HCT116 (cell line): ENCODE results near the gene EPHB2. TPM values are rescaled to one million over a fixed set of nuclear protein-coding genes. Genes with fewer than 3 reads are reported as not detected.

Experiments
- ATAC-seq: fragments of 200-7000 bp; cut with Tn5 transposase; 2 replicates; pipeline ENCODE4 v1.9.1; 2020; ENCODE audit warnings: mild to moderate bottlenecking, moderate library complexity
- BruUV-seq: library from RNA; stranded (reverse); fragments of 400-500 nt; replicated peaks from 2 replicates; lab custom pipeline; 2021; lab: Mats Ljungman, UMichigan
- CTCF ChIA-PET: fragments of 300-600 bp; sonication (Branson Sonifier 250); formaldehyde crosslinking; loops from one replicate; lab custom pipeline; 2021; ENCODE audit warnings: antibody characterized with exemption; lab: Charles Lee
- POLR2A ChIA-PET: fragments of 300-600, 350-600 bp; sonication (Branson Sonifier 250); formaldehyde crosslinking; loops from one replicate; lab custom pipeline; 2021; ENCODE audit warnings: antibody characterized with exemption; lab: Charles Lee
- RAD21 ChIA-PET, 2 experiments: fragments of 300-600 bp; sonication (Branson Sonifier 250); formaldehyde crosslinking; loops; one replicate each; lab custom pipeline; 2023; ENCODE audit warnings: low total read pairs in 2 of 2; ENCODE audit not compliant: uncharacterized antibody in 2 of 2, unreplicated experiment in 2 of 2, low non-redundant PET in 1 of 2; lab: Charles Lee
- DNase-seq: peaks from one replicate; pipeline ENCODE4 v3.0.0-alpha.2; 2010; ENCODE audit warnings: low read depth, low spot score
- H2AFZ ChIP-seq: fragments of 200-600 bp; shearing (Covaris generic), sonication (generic); 2 replicates; pipeline ENCODE4 v1.6.1; 2017; ENCODE audit warnings: low read depth, mixed run types, mixed read lengths, antibody characterized with exemption, low read length; ENCODE audit not compliant: poor library complexity, severe bottlenecking
- H3K27ac ChIP-seq: 2 replicates; pipeline ENCODE4 v1.5.1; 2012; ENCODE audit warnings: low read depth, low read length
- H3K27me3 ChIP-seq: fragments of 200-600 bp; sonication (generic); 2 replicates; pipeline ENCODE4 v1.6.1; 2016; ENCODE audit warnings: mixed run types, low read length, mixed read lengths; ENCODE audit not compliant: insufficient read depth
- H3K36me3 ChIP-seq, 2 experiments: fragments of 200-500 bp in 1 of 2; fragments of 200-600 bp in 1 of 2; sonication (Bioruptor generic) in 1 of 2; sonication (generic) in 1 of 2; 2 replicates each; pipeline versions ENCODE4 v1.5.1 to v1.6.1; 2014 to 2016; ENCODE audit warnings: low read length in 2 of 2, inconsistent platforms in 1 of 2, mixed read lengths in 1 of 2, mixed run types in 1 of 2; ENCODE audit not compliant: insufficient read depth in 2 of 2, control insufficient read depth in 1 of 2
- H3K4me1 ChIP-seq, 2 experiments: fragments of 200-600 bp in 1 of 2; sonication (generic) in 1 of 2; 2 replicates each; pipeline versions ENCODE4 v1.5.1 to v1.6.1; 2012 to 2017; ENCODE audit warnings: low read length in 2 of 2, inconsistent platforms in 1 of 2, mild to moderate bottlenecking in 1 of 2, mixed read lengths in 1 of 2, mixed run types in 1 of 2, moderate library complexity in 1 of 2; ENCODE audit not compliant: insufficient read depth in 2 of 2, control insufficient read depth in 1 of 2
- H3K4me2 ChIP-seq: fragments of 200-600 bp; sonication (generic); 2 replicates; pipeline ENCODE4 v1.6.1; 2017; ENCODE audit warnings: mixed run types, low read length, mixed read lengths
- H3K4me3 ChIP-seq, 2 experiments: fragments of 200-600 bp in 1 of 2; sonication (generic) in 1 of 2; replicated peaks in 1 of 2; 2 replicates each; pipeline ENCODE4 v1.5.1; 2011 to 2016; ENCODE audit warnings: low read length in 2 of 2, control low read depth in 1 of 2, low read depth in 1 of 2, mild to moderate bottlenecking in 1 of 2, mixed read lengths in 1 of 2, mixed run types in 1 of 2
- H3K79me2 ChIP-seq: fragments of 200-600 bp; sonication (generic); 2 replicates; pipeline ENCODE4 v1.6.1; 2017; ENCODE audit warnings: mild to moderate bottlenecking, mixed run types, low read length, moderate library complexity, mixed read lengths; ENCODE audit not compliant: insufficient read depth
- H3K9ac ChIP-seq: fragments of 200-600 bp; sonication (generic); 2 replicates; pipeline ENCODE4 v1.6.1; 2016; ENCODE audit warnings: low read length, mixed read lengths
- H3K9me2 ChIP-seq: fragments of 200-600 bp; sonication (generic), shearing (Covaris generic); 2 replicates; pipeline ENCODE4 v1.6.1; 2017; ENCODE audit warnings: mixed run types, mild to moderate bottlenecking, moderate library complexity; ENCODE audit not compliant: insufficient read depth
- H3K9me3 ChIP-seq, 2 experiments: fragments of 200-500 bp in 1 of 2; fragments of 200-600 bp in 1 of 2; sonication (Bioruptor generic) in 1 of 2; sonication (generic) in 1 of 2; 2 replicates each; pipeline ENCODE4 v1.6.1; 2014 to 2017; ENCODE audit warnings: low read length in 2 of 2, mixed read lengths in 2 of 2, inconsistent platforms in 1 of 2, low read depth in 1 of 2, mild to moderate bottlenecking in 1 of 2, mixed run types in 1 of 2, moderate library complexity in 1 of 2; ENCODE audit not compliant: control insufficient read depth in 1 of 2, insufficient read depth in 1 of 2
- H4K20me1 ChIP-seq: fragments of 200-600 bp; sonication (generic), shearing (Covaris generic); 2 replicates; pipeline ENCODE4 v1.6.1; 2017; ENCODE audit warnings: mixed run types, mild to moderate bottlenecking, moderate library complexity; ENCODE audit not compliant: insufficient read depth
- CBX3 ChIP-seq: IDR thresholded peaks from 2 replicates; pipeline ENCODE4 v1.6.1; 2012; ENCODE audit warnings: low read depth
- ELF1 ChIP-seq: IDR thresholded peaks from 2 replicates; pipeline ENCODE4 v1.6.1; 2012; ENCODE audit warnings: low read depth, borderline replicate concordance
- FOSL1 ChIP-seq: IDR thresholded peaks from 2 replicates; pipeline ENCODE4 v1.6.1; 2012; ENCODE audit warnings: low read depth
- POLR2A ChIP-seq: IDR thresholded peaks from 2 replicates; pipeline ENCODE4 v1.7.0; 2011; ENCODE audit warnings: borderline replicate concordance; ENCODE audit not compliant: insufficient read depth, insufficient read length; ENCODE audit errors: extremely low read depth
- SRF ChIP-seq: IDR thresholded peaks from 2 replicates; pipeline ENCODE4 v1.6.1; 2012; ENCODE audit warnings: low read depth
- TCF7L2 ChIP-seq: IDR thresholded peaks from 2 replicates; pipeline ENCODE4 v1.7.0; 2011; ENCODE audit warnings: borderline replicate concordance, inconsistent platforms; ENCODE audit not compliant: insufficient read depth, insufficient read length; ENCODE audit errors: extremely low read depth
- YY1 ChIP-seq: IDR thresholded peaks from 2 replicates; pipeline ENCODE4 v1.6.1; 2011; ENCODE audit warnings: low read length, low read depth, moderate library complexity, mild to moderate bottlenecking; ENCODE audit not compliant: insufficient replicate concordance; ENCODE audit errors: extremely low read depth
- ZBTB33 ChIP-seq: IDR thresholded peaks from 2 replicates; pipeline ENCODE4 v1.6.1; 2011; ENCODE audit warnings: mild to moderate bottlenecking, low read length, moderate library complexity; ENCODE audit not compliant: insufficient replicate concordance; ENCODE audit errors: extremely low read depth
- ZNF274 ChIP-seq: fragments of 200-500 bp; sonication (Bioruptor generic); IDR thresholded peaks from 2 replicates; pipeline ENCODE4 v1.6.1; 2014; ENCODE audit warnings: mild to moderate bottlenecking, low read depth, low read length, inconsistent platforms
- intact Hi-C: fragments of 100-400 bp; cut with micrococcal nuclease; formaldehyde crosslinking; loops from 2 replicates; pipeline ENCODE4 v1.10.0; 2022
- total RNA-seq: library from RNA; stranded (reverse); gene quantifications from one replicate; pipeline ENCODE4 v1.2.1, GENCODE V29; 2021; ENCODE audit not compliant: unreplicated experiment
- TF ChIP-seq, protein P1 (sequence below): IDR thresholded peaks from 2 replicates; pipeline ENCODE4 v1.6.1; 2012

The EPHB2 gene
- total RNA-seq, 1 experiment from 2014 or later: 19.5 TPM

DNA sequence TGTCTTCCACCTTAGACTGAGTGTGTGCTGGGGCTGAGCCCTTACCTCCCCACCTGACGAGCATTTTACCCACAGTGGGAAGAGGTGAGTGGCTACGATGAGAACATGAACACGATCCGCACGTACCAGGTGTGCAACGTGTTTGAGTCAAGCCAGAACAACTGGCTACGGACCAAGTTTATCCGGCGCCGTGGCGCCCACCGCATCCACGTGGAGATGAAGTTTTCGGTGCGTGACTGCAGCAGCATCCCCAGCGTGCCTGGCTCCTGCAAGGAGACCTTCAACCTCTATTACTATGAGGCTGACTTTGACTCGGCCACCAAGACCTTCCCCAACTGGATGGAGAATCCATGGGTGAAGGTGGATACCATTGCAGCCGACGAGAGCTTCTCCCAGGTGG is 73.7 kb downstream of the EPHB2 start:
- no TSS peak for BruUV-seq
- Histone ChIP-seq H3K36me3 (no peaks in the 10 kb centered on the region), H3K27me3 (no peaks in the 10 kb centered on the region), H3K9me3 (no peaks in the 10 kb centered on the region), H2AFZ (no peak overlapping the region), H3K9me2 (no peaks in the 10 kb centered on the region), H4K20me1 (no peaks in the 10 kb centered on the region), H3K79me2 (no peaks in the 10 kb centered on the region), H3K4me3 (no peak overlapping the region), H3K4me1 (peaks cover 2 to 17% of the 10 kb centered on the region in 2 experiments; a peak in 2 of 4 replicates), H3K4me2 (no peak overlapping the region), H3K27ac (no peak overlapping the region), H3K9ac (no peak overlapping the region)
- intact Hi-C loops: no loop called here
- CTCF ChIA-PET: no interaction called here
- ATAC-seq (no peak), DNase-seq (no peak)
- TF ChIP-seq ELF1 (no peak), SRF (no peak), CBX3 (no peak), ZBTB33 (no peak), POLR2A (no peak), YY1 (no peak), FOSL1 (no peak), TCF7L2 (no peak), ZNF274 (no peak)
- TF ChIP-seq, protein P1, sequence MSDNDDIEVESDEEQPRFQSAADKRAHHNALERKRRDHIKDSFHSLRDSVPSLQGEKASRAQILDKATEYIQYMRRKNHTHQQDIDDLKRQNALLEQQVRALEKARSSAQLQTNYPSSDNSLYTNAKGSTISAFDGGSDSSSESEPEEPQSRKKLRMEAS: no peak
- RAD21 ChIA-PET: no interaction called here
- POLR2A ChIA-PET: interaction anchor here (0.6 kb wide), 1 partner anchor 147 kb away, joined by 3 read pairs; no protein-coding TSS in a partner anchor
